Stimulated activated naive CD8-positive, alpha-beta T cell treated with anti-CD3 and anti-CD28 coated beads, Interleukin-15, Interleukin-2, amounts not matched to agents 100 ng/mL and 50 ng/mL, for 24 hours (primary cell): Measurements from ENCODE around the gene OR2AP1.

Experiments
- H3K27ac Mint-ChIP-seq: one replicate; pipeline ENCODE4 v1.8.0; 2021; ENCODE audit warnings: mild to moderate bottlenecking, mixed read lengths
- H3K27me3 Mint-ChIP-seq: one replicate; pipeline ENCODE4 v1.8.0; 2021; ENCODE audit warnings: mixed read lengths
- H3K36me3 Mint-ChIP-seq: one replicate; pipeline ENCODE4 v1.8.0; 2021; ENCODE audit warnings: low read depth, mixed read lengths
- H3K4me1 Mint-ChIP-seq: one replicate; pipeline ENCODE4 v1.8.0; 2021; ENCODE audit warnings: low read depth, mixed read lengths
- H3K4me3 Mint-ChIP-seq: one replicate; pipeline ENCODE4 v1.8.0; 2021; ENCODE audit warnings: mild to moderate bottlenecking, mixed read lengths
- H3K9me3 Mint-ChIP-seq: one replicate; pipeline ENCODE4 v1.8.0; 2021; ENCODE audit warnings: mixed read lengths

The OR2AP1 gene

GRCh38 chr12:55624056-55624455, 51.8 kb downstream of the OR2AP1 start:
- peaks cover 22% of the 10 kb centered on the region for H3K4me1 Mint-ChIP-seq
- no peaks in the 10 kb centered on the region for H3K36me3 Mint-ChIP-seq
- peaks cover 59% of the 10 kb centered on the region for H3K27me3 Mint-ChIP-seq
- H3K4me3 Mint-ChIP-seq = no peak overlapping the region
- no peaks in the 10 kb centered on the region for H3K9me3 Mint-ChIP-seq
- H3K27ac Mint-ChIP-seq = no peak overlapping the region
